Activated CD4-positive, alpha-beta T cell treated with anti-CD3 and anti-CD28 coated beads, Interleukin-2, amount 50 U/mL, for 48 hours (primary cell): ENCODE results near the gene UBAC1.
A peak's percentile ranks its signal among the peaks of the same experiment; 100 is the strongest.
"Not testable (repeated sequence)": the region's sequence is repeated elsewhere in the genome, so short reads cannot be mapped to it uniquely, and the experiment has no call there.

ENCODE experiments used
- DNase-seq, 2 experiments: peaks; one replicate each; pipeline ENCODE4 v3.0.0-alpha.2; 2020

The UBAC1 gene

GRCh38 chr9:135914921-135915320, 46.3 kb downstream of the UBAC1 start:
- no peak for DNase-seq

GRCh38 chr9:135911233-135911632, 49.9 kb downstream of the UBAC1 start:
- DNase-seq = not testable (repeated sequence)

- no peak for DNase-seq
Measured at GRCh38 chr9:135910757-135911156, 50.4 kb downstream of the UBAC1 start.

GRCh38 chr9:135910216-135910615, 51.0 kb downstream of the UBAC1 start:
- no peak for DNase-seq

- DNase-seq = no peak
Measured at GRCh38 chr9:135909371-135909770, 51.8 kb downstream of the UBAC1 start.

- peak in 1 of 2 experiments; percentile 17 for DNase-seq
Measured at GRCh38 chr9:135908754-135909204, 52.4 kb downstream of the UBAC1 start.

- DNase-seq = peak in 1 of 2 experiments; percentile 37
Measured at GRCh38 chr9:135908093-135908753, 53.0 kb downstream of the UBAC1 start.

GRCh38 chr9:135907431-135908092, 53.6 kb downstream of the UBAC1 start, which contains the start of gene CAMSAP1:
Gene CAMSAP1 (minus strand): TSS chr9:135907546. CDS start chr9:135907159, 387 bp downstream.
- peak; percentile 91 to 92 for DNase-seq

- DNase-seq = no peak
Measured at GRCh38 chr9:135907006-135907430, 54.2 kb downstream of the UBAC1 start.

- no peak for DNase-seq
Measured at GRCh38 chr9:135906291-135907005, 54.7 kb downstream of the UBAC1 start.

- peak; percentile 75 to 80 for DNase-seq
Measured at GRCh38 chr9:135905380-135906258, 55.6 kb downstream of the UBAC1 start.

- no peak for DNase-seq
Measured at GRCh38 chr9:135903786-135904520, 57.2 kb downstream of the UBAC1 start.

GRCh38 chr9:135903358-135903656, 57.9 kb downstream of the UBAC1 start:
- no peak for DNase-seq

- DNase-seq = no peak
Measured at GRCh38 chr9:135902655-135903357, 58.4 kb downstream of the UBAC1 start.

- DNase-seq = no peak
Measured at GRCh38 chr9:135901826-135902225, 59.3 kb downstream of the UBAC1 start.

- DNase-seq = no peak
Measured at GRCh38 chr9:135901031-135901758, 60.0 kb downstream of the UBAC1 start.

- no peak for DNase-seq
Measured at GRCh38 chr9:135898634-135899407, 62.4 kb downstream of the UBAC1 start.

GRCh38 chr9:135896626-135897025, 64.5 kb downstream of the UBAC1 start:
- no peak for DNase-seq

GRCh38 chr9:135896205-135896604, 65.0 kb downstream of the UBAC1 start:
- DNase-seq = no peak
